ENCODE results near the gene BANK1.

GRCh38 chr4:101858641-101859040, 68.1 kb downstream of the BANK1 start:
- no peak for TF ChIP-seq EGR1 (IDR thresholded peaks at IDR 0.05; ENCODE audit: borderline replicate concordance, low read depth, low read length)
- no peak for TF ChIP-seq CTCF (IDR thresholded peaks at IDR 0.05; ENCODE audit: control extremely low read depth in 1 of 3, insufficient read depth in 1 of 3, low read depth in 1 of 3, low read length in 3 of 3)
- no peak for TF ChIP-seq POLR2AphosphoS5 (IDR thresholded peaks at IDR 0.05; ENCODE audit: low read depth, low read length)
- no peak for TF ChIP-seq POLR2A (IDR thresholded peaks at IDR 0.05; ENCODE audit: control extremely low read depth in 1 of 2, low read depth in 2 of 2, low read length in 2 of 2)
